ENCODE results near the gene SNX18. TPM values are rescaled to one million over a fixed set of nuclear protein-coding genes. Genes with fewer than 3 reads are reported as not detected.
"Not testable (repeated sequence)": the region's sequence is repeated elsewhere in the genome, so short reads cannot be mapped to it uniquely, and the experiment has no call there.

Gene SNX18
- total RNA-seq, 1 donor from 2014 or later, result 21.3 TPM

- DNase-seq (ENCODE audit: low read depth, low spot score), result no peak
- no peaks in the 10 kb centered on the region for H3K4me1 Mint-ChIP-seq
- TF ChIP-seq, protein P1, sequence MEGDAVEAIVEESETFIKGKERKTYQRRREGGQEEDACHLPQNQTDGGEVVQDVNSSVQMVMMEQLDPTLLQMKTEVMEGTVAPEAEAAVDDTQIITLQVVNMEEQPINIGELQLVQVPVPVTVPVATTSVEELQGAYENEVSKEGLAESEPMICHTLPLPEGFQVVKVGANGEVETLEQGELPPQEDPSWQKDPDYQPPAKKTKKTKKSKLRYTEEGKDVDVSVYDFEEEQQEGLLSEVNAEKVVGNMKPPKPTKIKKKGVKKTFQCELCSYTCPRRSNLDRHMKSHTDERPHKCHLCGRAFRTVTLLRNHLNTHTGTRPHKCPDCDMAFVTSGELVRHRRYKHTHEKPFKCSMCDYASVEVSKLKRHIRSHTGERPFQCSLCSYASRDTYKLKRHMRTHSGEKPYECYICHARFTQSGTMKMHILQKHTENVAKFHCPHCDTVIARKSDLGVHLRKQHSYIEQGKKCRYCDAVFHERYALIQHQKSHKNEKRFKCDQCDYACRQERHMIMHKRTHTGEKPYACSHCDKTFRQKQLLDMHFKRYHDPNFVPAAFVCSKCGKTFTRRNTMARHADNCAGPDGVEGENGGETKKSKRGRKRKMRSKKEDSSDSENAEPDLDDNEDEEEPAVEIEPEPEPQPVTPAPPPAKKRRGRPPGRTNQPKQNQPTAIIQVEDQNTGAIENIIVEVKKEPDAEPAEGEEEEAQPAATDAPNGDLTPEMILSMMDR (conservative IDR thresholded peaks at IDR 0.05), result no peak
- no peak overlapping the region for H3K4me3 Mint-ChIP-seq
- H3K9me3 Mint-ChIP-seq, result no peaks in the 10 kb centered on the region
- H3K27ac Mint-ChIP-seq (ENCODE audit: unreplicated experiment), result no peak overlapping the region
- H3K27me3 Mint-ChIP-seq (ENCODE audit: low read depth), result no peaks in the 10 kb centered on the region
- H3K36me3 Mint-ChIP-seq (ENCODE audit: low read depth), result no peaks in the 10 kb centered on the region
These were observed 40.9 kb upstream of the SNX18 start for GRCh38 chr5:54476682-54477081.

- no peak overlapping the region for H3K27ac Mint-ChIP-seq (ENCODE audit: unreplicated experiment)
- H3K9me3 Mint-ChIP-seq, result no peaks in the 10 kb centered on the region
- no peaks in the 10 kb centered on the region for H3K4me1 Mint-ChIP-seq
- H3K27me3 Mint-ChIP-seq (ENCODE audit: low read depth), result no peaks in the 10 kb centered on the region
- TF ChIP-seq, protein P1 (conservative IDR thresholded peaks at IDR 0.05), result no peak
- no peaks in the 10 kb centered on the region for H3K36me3 Mint-ChIP-seq (ENCODE audit: low read depth)
- no peak overlapping the region for H3K4me3 Mint-ChIP-seq
- no peak for DNase-seq (ENCODE audit: low read depth, low spot score)
These were observed 39.5 kb upstream of the SNX18 start for GRCh38 chr5:54477941-54478478.

GRCh38 chr5:54480296-54480695, 37.3 kb upstream of the SNX18 start:
- DNase-seq (ENCODE audit: low read depth, low spot score), result no peak
- Mint-ChIP-seq H3K27me3 (ENCODE audit: low read depth) (no peaks in the 10 kb centered on the region), H3K4me1 (no peaks in the 10 kb centered on the region), H3K27ac (ENCODE audit: unreplicated experiment) (no peak overlapping the region), H3K9me3 (peaks cover 4% of the 10 kb centered on the region), H3K4me3 (no peak overlapping the region), H3K36me3 (ENCODE audit: low read depth) (no peaks in the 10 kb centered on the region)
- TF ChIP-seq, protein P1 (conservative IDR thresholded peaks at IDR 0.05), result no peak

DNA sequence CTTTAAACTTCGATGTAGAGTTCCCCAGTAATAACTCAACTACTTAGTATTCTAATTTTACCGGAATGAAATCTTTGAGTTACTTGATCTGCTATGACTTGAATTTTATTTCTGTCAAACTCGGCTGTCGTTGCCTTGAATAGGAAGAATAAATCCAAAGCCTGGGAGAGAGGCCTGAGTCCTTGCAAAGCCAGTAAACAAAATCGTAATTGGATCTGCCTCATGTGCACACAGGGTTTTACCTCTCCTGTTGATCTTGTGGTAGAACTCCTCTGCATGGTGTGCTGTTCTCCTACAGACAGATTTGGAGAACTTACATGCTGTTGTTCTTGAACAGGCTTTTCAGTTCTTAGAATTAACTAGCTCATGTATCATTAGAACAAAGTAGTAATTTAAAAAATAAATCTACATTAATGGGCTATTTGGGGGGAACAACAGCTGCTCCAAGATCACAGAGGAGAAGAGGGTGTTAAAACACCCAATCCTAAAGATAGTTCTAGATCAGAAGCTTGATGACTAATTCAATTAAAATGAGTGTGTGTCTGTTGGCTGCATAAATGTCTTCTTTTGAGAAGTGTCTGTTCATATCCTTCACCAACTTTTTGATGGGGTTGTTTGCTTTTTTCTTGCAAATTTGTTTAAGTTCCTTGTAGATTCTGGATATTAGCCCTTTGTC, 33.2 kb upstream of the SNX18 start:
- DNase-seq (ENCODE audit: low read depth, low spot score), result no peak
- Mint-ChIP-seq H3K36me3 (ENCODE audit: low read depth) (no peaks in the 10 kb centered on the region), H3K4me1 (no peaks in the 10 kb centered on the region), H3K27me3 (ENCODE audit: low read depth) (no peaks in the 10 kb centered on the region), H3K27ac (ENCODE audit: unreplicated experiment) (no peak overlapping the region), H3K9me3 (peaks cover 7% of the 10 kb centered on the region), H3K4me3 (no peak overlapping the region)
- TF ChIP-seq, protein P1 (conservative IDR thresholded peaks at IDR 0.05), result no peak

DNA sequence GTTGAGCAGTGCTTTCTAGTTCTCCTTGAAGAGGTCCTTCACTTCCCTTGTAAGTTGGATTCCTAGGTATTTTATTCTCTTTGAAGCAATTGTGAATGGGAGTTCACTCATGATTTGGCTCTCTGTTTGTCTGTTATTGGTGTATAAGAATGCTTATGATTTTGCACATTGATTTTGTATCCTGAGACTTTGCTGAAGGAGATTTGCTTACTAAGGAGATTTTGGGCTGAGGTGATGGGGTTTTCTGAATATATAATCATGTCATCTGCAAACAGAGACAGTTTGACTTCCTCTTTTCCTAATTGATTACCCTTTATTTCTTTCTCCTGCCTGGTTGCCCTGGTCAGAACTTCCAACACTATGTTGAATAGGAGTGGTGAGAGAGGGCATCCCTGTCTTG, 31.9 kb upstream of the SNX18 start:
- DNase-seq (ENCODE audit: low read depth, low spot score); H3K4me3 Mint-ChIP-seq; H3K27me3 Mint-ChIP-seq (ENCODE audit: low read depth); H3K4me1 Mint-ChIP-seq; H3K9me3 Mint-ChIP-seq; H3K36me3 Mint-ChIP-seq (ENCODE audit: low read depth); H3K27ac Mint-ChIP-seq (ENCODE audit: unreplicated experiment): not testable (repeated sequence)

DNA sequence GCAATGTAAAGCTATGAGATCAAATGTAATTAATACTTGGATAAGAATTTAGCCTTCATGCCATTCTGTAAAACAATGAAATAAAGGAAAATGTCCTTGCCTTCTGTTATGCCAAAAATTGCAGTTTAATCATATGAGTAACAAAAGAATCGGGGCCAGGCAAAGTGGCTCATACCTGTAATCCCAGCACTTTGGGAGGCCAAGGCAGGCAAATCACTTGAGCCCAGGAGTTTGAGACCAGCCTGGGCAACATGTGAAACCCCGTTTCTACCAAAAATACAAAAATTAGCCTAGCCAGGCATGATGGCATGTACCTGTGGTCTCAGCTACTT, 27.9 kb upstream of the SNX18 start:
- not testable (repeated sequence) for DNase-seq (ENCODE audit: low read depth, low spot score); H3K4me1 Mint-ChIP-seq; H3K4me3 Mint-ChIP-seq; H3K9me3 Mint-ChIP-seq; H3K27ac Mint-ChIP-seq (ENCODE audit: unreplicated experiment); H3K36me3 Mint-ChIP-seq (ENCODE audit: low read depth); H3K27me3 Mint-ChIP-seq (ENCODE audit: low read depth)
- TF ChIP-seq, protein P1 (conservative IDR thresholded peaks at IDR 0.05), result peak; percentile 10
